HG03354 (cell line): ENCODE data around the gene KRTAP19-1.
"Not testable (repeated sequence)": the region's sequence is repeated elsewhere in the genome, so short reads cannot be mapped to it uniquely, and the experiment has no call there.

Source experiments
- ATAC-seq: cut with Tn5 transposase; IDR thresholded peaks from one replicate; pipeline ENCODE4 v1.9.1; 2021; ENCODE audit warnings: mild to moderate bottlenecking; ENCODE audit not compliant: unreplicated experiment, poor library complexity, severe bottlenecking

The KRTAP19-1 gene

DNA sequence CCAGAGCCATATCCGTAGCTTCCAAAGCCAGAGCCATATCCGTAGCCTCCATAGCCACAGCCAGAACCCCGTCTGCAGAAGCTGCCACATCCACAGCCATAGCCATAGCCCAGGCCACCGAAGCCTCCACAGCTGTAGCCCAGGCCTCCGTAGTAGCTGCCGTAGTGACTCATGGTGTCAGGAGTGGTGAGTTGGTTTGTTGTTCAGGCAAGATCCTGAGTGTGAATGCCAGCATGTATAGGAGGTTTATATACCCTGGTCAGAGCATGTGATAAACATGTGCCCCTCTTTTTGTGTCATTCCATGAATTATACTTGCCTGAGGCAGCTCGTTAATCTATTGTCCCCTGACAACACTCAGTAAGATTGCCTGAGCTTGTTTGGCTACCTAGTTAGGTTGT lies at the start of gene KRTAP19-1:
Gene KRTAP19-1, minus strand, starts transcription at position 223 of the 400 bp plus-strand sequence. Its CDS starts 50 bp downstream, at position 173.
- ATAC-seq = no peak

DNA sequence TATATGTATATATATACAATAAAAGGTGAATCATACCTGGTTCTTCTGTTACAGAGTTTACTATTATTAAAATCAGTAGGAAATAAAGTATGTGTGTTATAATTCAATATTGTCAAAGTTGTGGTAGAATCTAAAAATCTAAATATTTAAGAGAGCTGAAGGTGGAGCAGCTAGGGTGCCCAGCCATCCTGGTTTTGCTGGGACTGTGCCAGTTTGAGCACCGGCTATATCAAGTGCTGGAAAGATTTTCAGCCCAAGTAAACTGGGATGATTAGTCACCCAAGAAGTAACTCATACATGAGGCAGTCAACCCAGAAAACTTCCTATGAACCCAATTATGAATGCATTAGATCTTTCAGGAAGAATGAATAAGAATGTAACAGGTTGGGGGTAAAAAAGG lies 38.7 kb upstream of the KRTAP19-1 start:
- ATAC-seq = no peak

DNA sequence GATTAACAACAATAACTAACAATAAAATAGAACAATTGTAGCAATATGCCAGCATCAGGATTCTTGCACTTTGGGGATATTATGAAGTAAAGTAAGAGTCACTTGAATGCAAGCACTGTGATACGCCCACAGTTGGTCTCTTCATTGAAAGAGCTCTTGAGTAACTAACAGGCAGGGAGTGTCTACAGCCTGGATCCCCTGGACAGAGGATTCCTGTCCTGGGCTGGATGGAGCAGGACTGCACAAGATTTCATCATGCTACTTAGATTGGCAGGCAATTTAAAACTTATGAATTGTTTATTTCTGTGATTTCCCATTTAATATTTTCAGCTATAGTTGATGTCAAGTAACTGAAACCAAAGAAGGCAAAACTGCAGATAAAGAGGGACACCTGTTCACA lies 35.5 kb upstream of the KRTAP19-1 start:
- no peak for ATAC-seq

DNA sequence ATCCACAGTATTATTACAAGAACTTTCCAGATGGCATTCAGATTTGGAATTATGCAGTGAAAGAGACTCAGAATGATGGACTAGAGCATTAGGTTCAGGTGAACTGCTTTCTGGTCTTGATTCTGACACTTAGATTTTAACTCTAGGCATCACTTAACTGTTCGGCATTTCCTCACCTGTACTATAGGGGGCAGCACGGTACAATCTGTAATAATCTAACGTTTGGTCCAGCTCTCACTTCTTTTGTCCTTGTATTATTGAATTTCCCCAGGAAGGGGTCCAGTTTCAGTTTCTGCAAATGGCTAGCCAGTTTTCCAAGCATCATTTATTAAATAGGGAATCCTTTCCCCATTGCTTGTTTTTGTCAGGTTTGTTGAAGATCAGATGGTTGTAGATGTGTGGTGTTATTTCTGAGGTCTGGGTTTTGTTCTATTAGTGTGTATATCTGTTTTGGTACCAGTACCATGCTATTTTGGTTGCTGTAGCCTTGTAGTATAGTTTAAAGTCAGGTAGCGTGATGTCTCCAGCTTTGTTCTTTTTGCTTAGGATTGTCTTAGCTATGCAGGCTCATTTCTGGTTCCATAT lies 25.5 kb upstream of the KRTAP19-1 start:
- ATAC-seq = not testable (repeated sequence)

DNA sequence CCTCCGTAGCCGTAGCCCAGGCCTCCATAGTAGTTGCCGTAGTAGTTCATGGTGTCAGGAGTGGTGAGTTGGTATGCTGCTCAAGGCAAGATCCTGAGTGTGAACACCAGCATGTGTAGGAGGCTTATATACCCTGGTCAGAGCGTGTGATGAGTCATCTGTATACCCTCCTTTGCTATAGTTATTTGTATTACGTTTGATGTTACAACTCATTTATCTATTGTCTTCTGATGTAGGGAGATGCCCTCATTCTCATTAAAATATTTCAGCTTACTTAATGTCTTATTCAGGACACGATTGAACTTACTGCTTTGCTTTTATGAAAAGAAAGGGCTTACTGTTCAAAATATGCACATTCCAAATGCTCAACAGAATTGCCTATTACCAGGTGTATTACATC lies 21.9 kb upstream of the KRTAP19-1 start, which contains the start of gene KRTAP19-5:
Gene KRTAP19-5, minus strand, starts transcription at position 101 of the 400 bp plus-strand sequence. Its CDS starts 51 bp downstream, at position 50.
- ATAC-seq = no peak

DNA sequence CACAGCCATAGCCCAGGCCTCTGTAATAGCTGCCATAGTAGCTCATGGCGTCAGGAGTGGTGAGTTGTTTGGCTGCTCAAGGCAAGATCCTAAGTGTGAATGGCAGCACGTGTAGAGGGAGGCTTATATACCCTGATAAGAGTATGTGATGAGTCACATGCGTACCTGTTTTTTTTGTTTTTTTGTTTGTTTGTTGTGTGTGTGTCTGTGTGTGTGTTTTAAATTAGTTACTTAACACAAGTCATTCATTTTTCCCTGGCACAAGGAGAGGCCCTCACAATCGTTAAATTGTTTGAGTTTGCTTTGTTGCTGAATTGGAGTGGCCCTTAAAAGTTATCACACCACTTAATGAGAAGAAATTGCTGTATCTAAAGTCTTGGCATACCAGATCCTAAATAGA lies 16.9 kb upstream of the KRTAP19-1 start, which contains the start of gene KRTAP19-4:
Gene KRTAP19-4, minus strand, starts transcription at position 101 of the 400 bp plus-strand sequence. Its CDS starts 55 bp downstream, at position 46.
- ATAC-seq = no peak

DNA sequence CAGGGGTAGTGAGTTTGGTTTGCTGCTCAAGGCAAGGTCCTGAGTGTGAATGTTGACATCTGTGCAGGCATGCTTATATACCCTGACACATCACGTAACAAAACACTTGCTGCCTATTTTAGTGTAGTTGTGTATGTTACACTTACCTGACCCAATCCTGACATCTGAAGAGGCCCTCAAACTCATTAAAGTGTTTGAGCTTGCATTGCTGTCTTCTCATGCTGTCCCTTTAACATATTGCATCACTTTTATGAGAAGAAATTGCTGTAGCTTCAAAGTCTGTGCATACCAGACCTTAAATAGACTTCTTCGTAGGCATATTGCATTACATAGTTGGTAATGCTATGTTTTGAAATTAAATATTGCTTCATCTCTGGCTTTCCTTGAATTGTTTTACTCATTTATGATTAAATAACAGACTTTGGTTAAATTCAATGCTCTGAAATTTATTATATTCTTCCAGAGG lies 11.8 kb upstream of the KRTAP19-1 start, which contains the start of gene KRTAP19-3:
Gene KRTAP19-3, minus strand, starts transcription at position 51 of the 466 bp plus-strand sequence. CDS start 56 bp downstream, outside the sequence.
- no peak for ATAC-seq

DNA sequence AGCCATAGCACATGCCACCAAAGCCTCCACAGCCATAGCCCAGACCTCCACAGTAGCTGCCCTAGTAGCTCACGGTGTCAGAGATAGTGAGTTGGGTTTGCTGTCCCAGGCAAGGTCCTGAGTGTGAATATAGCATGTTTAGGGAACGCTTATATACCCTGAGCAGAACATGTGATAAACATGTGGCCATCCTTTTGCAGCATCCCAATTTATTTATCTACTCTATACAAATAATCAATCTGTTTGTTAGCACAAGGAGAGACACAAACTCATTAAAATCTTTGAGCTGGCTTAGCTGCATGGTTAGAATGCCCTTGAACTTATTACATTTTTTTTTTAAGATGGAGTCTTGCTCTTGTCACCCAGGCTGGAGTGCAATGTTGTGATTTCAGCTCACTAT lies 7.2 kb upstream of the KRTAP19-1 start, which contains the start of gene KRTAP19-2:
Gene KRTAP19-2, minus strand, starts transcription at position 101 of the 400 bp plus-strand sequence. Its CDS starts 88 bp downstream, at position 13.
- ATAC-seq = no peak

DNA sequence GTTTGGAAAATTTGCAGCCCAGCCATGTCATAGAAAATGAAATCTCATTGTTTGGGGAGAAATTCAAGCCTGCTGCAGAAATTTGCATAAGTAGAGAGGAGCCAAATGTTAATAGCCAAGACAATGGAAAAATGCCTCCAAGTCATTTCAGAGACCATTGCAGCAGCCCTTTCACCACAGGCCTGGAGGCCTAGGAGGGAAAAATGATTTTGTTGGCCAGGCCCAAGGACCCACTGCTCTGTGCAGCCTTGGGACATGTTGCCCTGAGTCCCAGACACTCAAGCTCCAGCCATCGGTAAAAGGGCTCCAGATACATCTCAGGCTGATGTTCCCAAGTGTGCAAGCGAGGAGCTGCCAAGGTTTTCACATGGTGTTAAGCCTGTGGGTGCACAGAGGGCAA lies 6.0 kb upstream of the KRTAP19-1 start:
- ATAC-seq = no peak

DNA sequence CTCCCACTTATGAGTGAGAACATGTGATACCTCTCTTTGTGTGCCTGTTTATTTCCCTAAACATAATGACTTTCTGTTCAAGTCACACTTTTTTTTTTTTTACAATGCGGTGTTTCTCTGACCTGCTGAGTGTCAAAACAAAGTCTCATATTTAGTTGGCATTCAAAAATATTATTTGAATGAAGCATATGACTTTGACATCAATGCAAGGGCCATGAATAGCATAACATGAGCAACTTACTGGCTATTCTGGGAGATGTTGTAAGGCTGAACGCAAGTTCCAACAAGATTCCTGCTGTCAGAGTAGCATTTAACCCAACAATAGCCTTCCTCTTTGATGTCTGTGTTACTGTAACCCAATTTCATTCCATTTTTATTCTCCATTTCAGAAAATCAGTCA lies 2.0 kb upstream of the KRTAP19-1 start:
- ATAC-seq = no peak

DNA sequence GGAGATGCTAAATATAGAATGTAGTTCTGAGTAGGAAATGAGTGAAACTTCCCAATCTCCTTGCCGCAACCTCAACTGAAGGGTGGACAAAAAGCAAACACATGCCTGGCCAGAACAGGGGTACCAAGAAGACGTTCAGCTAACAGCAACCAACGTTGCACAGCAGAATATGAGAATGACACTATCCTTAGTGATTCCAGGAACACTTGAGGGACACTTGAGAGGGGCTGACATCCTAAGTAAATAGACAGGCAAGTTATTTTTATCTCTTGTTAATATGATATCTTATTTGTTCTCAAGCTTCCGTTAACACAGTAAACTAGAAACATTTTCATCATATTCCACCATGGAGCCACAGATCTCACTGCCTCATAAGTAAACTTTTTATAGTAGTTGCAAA lies 908 bp downstream of the KRTAP19-1 start:
- ATAC-seq = no peak

DNA sequence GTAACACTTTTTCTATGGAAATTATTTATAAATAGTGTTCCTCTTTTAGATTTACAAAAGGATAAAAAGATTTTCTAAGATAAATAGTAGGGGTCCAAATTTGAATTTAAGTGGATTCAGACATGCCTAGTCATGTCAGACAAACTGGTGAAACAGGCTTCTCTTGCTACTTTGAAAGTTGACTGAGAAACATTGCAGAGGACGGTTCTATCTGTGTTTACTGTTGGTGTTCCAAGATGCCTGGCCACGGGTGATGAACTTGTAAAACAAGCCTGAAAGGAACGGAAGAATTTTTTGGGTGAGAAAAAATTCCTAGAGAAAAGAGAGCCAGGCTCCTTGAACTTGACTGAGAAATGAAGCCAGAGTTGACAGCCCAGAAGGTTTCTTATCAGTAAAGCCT lies 2.2 kb downstream of the KRTAP19-1 start:
- no peak for ATAC-seq

DNA sequence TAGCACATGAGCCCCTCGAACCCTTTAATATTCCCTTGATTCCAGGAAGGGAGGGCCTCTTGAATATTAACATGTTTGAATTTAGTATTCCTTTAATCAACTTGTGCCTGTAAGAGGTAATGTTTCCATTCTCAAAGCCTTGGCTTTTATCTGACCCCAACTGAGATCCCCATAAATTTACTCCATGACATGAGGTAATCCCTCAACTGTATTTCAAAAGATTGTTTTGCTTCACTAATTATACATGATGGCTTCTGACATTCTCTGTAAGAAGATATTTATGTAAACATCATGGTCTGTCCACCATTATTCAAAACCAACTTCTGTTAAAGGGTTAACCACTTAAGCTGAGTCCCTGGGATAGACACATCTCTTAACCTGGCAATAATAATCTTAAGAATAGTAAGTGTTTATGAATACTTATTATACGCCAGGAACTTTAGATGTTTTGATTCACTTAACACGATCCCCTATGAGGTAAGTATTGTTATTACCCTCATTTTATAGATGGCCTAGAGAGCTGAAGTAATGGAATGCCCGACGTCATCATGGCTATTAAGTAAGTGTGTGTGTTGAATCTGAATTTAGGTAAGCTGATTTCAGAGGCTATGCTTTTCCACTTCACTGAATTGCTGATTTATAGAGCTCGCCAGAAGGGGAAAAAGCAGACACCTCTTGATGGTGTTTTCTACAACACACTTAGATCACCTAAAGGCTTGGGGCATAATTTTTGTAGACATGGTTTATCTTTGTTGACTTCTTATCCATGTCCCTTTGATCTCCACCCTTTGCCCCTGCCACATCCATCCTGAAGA lies 11.1 kb downstream of the KRTAP19-1 start:
- no peak for ATAC-seq

DNA sequence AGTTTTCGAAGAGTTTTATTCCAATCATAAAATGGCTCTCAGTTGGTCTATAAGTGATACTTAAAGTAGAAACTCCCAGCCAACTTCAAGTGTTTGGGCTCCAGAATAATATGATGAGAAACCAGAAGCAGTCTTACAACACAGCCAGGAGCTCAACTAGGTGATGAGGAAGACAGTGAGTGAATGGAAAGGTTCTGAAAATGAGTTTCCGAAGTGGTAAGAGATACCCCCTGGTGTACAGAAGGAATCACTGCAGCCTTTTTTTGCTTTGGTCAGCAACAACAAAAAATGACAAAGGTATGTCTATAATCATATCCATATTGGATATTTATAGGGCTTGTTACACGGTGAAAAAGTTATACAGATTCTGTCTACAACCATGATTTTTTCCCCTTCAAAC lies 16.5 kb downstream of the KRTAP19-1 start:
- no peak for ATAC-seq

DNA sequence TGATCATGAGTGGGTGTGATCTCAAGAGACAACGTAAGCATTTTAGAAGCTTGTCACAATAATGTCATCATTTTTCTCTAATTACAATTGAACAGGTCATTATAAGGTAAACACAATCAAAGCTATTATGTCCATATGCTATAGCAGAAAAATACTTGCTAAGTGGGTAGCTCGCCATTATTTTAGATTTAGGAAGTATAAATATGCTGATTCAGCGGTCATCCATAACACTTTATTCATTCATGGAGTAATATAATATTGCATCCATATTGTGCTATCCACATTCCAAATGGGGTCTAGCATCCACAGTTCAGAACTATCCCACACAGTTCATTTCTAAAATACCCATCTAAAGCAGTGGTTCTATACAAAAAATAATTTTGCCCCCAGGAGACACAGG lies 31.7 kb downstream of the KRTAP19-1 start:
- no peak for ATAC-seq

DNA sequence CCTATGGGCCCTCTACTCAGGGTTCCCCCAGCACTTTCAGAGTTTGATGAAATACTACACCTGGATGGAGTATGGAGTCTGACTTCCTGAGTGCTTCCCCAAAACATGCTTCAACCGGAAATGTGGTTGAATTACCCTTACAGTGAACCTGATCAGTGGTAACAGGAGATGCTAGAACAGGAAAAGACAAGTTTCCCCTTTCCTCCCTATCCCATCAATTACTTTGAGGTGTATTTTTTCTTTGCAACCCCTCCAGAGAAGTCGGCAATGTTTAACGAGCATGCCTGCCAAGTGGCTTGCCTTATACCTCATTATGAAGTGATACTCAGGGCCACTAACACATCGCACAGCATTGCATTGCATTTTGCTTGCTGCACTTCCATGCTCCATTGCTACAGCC lies 33.1 kb downstream of the KRTAP19-1 start:
- ATAC-seq = no peak

DNA sequence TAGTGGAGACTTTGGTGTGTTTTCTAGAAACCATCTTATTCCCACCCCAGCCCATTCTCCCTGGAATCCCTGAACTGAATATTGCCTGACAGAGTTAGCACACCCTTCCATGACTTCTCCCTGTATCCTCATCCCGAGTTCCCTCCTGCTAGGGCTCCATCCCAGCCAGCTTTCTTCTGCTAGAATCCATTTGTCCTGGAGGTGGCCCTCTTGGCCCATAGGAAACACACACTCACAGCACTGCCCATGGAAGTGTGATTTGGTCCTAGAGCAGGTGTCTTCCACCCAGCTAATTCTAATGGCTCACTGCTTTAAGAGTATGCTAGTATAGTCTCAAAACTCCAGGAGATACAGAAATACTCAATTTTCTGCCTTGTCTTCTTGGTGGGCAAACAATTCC lies 36.0 kb downstream of the KRTAP19-1 start:
- no peak for ATAC-seq

DNA sequence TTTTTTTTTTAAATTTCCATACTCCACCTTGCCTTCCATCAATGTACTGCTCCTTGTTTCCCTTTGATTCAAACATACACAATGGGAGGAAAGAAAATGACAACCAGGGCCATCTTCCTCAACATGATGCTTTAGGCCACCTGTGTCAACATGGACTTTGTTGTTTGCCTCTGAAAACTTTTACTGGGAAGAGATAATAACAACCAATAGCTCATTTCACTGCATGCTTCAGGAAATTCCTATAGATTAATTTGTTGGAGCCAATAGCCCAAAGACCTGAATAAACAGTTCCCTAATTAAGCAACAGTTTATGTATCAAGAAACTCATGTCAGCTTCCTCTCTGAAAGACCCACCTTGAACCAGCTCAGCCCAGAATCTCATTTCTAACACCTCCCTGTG lies 36.9 kb downstream of the KRTAP19-1 start:
- ATAC-seq = no peak

DNA sequence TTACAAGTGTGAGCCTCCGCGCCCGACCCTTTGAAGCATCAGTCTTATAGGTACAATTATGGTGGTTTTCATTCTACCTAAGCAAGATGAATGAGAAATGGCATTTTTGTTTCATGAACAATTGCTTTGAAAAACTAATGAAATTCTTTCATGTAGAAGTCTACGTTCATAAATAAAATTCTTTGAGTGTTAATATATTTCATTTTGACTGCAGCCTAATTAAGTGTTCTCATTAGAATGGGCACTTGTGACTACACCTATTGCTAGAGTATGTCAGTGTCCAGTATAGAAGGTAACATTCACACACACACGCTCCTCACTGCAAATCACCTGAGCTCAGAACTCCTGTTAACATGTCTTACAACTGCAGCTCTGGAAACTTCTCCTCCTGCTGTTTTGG lies 40.2 kb downstream of the KRTAP19-1 start, which contains the start of gene KRTAP15-1:
Gene KRTAP15-1, plus strand, starts transcription at position 301 of the 400 bp plus-strand sequence. Its CDS starts 53 bp downstream, at position 354.
- ATAC-seq = no peak

DNA sequence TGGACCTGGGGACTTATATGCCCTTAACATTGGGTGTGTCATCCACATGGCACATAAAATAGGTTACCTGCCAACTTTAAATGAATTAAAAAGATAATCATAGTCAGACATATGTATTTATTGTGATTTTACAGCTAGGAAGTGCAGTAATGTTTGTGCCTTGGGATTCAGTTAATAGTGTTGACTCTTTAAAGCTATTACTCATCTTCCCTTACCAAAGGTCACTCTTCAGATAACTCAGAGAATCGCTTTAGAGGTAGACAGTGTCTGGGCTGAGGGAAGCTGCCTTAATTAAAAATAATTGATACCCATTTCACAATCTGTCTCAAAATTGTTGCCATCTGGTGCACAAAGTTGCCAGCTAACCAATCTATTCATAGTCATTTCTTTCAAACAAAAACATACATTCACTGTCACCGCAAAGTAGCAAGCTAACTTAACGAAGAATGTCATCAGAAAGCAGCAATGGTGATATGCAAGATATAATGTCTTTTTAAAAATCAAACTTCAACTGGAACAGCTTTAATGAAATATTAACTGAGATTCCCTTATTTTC lies 43.1 kb downstream of the KRTAP19-1 start:
- no peak for ATAC-seq
